Muscle of back (tissue), 11 donors: Measurements from ENCODE around the gene CDIPT. TPM values are rescaled to one million over a fixed set of nuclear protein-coding genes. Genes with fewer than 3 reads are reported as not detected.
A peak's percentile ranks its signal among the peaks of the same experiment; 100 is the strongest.
"Not testable (repeated sequence)": the region's sequence is repeated elsewhere in the genome, so short reads cannot be mapped to it uniquely, and the experiment has no call there.

Experiments
- DNase-seq, 3 donors: peaks; one replicate each; pipeline versions ENCODE4 v3.0.0 to v3.0.0-alpha.2; 2013
- polyA plus RNA-seq, 10 donors: library from polyadenylated mRNA; unstranded; fragments of 120-200 nt; gene quantifications; one replicate each; pipeline ENCODE4 v1.2.1, GENCODE V29; 2013; ENCODE audit not compliant: insufficient read length in 10 of 10

CDIPT gene
- polyA plus RNA-seq, 10 donors, result 31.4 to 50.1 (median 38.6) TPM

DNA sequence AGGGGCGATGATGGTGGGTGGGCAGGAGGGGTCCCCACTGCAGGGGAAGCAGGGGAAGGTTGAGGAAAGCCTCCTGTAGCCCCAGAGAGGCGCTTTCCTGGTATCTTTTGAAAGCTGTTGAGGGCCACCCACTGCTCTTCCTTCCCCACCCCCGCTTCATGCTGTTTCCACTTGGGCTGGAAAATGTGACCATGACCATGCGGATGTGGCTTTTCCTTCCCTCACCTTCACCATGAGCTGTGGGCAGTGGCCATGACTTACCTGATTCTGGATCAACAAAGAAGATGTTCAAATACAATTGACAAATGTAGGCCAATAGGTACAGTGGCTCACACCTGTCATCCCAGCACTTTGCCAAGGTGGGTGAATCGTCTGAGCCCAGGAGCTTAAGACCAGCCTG lies 28.9 kb downstream of the CDIPT start:
- no peak for DNase-seq

DNA sequence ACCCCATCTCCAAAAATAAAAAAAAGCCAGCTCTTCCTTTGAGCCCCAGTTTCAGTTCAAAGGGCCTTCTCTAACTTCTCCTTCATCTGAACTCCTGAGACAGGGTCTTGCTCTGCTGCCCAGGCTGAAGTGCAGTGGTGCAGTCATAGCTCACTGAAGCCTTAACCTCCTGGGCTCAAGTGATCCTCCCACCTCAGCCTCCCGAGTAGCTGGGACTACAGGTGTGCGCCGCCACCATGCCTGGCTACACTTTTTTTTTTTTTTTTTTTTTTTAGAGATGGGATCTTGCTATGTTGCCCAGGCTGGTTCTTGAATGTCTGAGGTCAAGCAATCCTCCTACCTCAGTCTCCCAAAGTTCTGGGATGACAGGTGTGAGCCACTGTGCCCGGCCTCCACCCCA lies 29.8 kb downstream of the CDIPT start:
- DNase-seq, result not testable (repeated sequence)

DNA sequence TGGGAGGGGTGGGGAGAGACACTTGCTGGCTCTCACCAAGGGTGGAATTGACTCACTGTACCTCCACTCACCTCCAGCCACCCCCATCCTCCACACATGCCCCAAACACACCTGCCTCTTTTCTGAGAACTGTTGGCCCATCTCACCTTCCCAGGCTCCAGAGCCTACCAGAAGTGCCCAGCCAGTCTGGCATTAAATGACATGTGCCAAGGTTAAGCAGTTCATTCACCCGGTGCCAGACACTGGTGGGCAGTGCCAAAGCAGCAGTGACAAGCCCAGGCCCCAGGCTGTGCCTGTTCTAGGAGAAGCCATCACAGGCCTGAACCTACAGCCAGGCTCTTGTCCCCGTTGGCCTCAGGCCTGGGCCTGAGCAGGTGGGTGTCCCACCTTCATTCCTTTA lies 31.5 kb downstream of the CDIPT start:
- no peak for DNase-seq

DNA sequence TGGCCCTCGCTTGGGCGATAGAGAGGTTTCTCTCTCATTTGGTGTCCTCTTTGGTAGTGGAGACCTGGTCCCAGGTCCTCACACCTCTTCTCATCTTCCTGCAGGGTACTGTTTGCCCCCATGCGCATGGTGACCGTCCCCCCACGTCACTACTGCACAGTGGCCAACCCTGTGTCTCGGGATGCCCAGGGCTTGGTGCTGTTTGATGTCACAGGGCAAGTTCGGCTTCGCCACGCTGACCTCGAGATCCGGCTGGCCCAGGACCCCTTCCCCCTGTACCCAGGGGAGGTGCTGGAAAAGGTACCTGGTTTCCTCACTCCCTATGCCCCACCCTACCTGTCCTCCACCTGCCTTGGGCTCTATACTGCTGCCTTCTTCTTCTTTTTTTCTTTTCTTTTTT lies 32.3 kb downstream of the CDIPT start:
- DNase-seq, result no peak

GRCh38 chr16:29826342-29826695 lies 36.7 kb downstream of the CDIPT start:
- no peak for DNase-seq

DNA sequence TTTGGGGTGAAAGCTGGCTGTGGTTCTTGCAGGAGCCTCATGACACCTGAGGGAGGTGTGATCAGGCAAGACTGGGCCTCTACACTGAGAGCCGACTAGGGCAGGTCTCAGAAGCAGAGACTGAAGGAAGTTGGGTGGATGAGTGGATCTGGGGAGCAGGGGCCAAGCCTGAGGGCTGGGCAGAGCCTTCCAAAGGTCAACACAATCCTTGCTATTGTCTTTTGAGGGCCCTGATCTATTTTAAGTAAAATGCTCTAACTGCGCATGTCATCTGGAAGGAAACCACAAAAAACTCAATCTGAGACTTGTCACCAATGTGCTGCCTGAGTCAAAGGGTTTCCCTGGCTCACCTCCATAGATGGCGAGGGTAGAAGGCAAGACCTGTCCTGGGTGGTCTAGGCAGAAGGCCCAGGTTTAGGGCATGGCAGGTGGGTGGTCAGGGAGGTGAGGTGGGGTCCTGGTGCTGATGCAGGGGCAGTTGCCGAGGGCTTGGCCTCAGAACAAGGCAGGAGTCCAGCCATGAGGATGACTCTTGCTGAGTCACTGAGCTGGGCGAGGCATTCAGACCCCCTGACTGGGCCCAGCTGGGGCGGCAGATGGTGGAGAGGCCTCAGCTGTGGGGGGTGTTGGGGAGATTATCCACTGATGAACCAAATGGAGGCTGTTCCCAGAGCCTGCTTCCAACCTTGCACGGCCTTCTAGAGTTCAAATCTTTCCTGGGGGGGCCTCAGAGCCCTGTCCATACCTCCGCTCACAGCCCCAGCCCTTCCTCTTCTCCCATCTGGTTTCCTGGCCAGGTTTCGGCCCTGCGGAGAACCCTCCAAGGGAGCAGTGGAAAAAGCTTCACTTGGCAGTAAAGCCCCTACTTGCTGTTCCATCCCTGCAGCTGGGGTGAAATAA lies 37.6 kb downstream of the CDIPT start:
- peak in 2 of 3 donors; percentile 48 to 82 for DNase-seq

GRCh38 chr16:29824589-29825144 lies 38.4 kb downstream of the CDIPT start:
- peak in 1 of 3 donors; percentile 51 for DNase-seq

DNA sequence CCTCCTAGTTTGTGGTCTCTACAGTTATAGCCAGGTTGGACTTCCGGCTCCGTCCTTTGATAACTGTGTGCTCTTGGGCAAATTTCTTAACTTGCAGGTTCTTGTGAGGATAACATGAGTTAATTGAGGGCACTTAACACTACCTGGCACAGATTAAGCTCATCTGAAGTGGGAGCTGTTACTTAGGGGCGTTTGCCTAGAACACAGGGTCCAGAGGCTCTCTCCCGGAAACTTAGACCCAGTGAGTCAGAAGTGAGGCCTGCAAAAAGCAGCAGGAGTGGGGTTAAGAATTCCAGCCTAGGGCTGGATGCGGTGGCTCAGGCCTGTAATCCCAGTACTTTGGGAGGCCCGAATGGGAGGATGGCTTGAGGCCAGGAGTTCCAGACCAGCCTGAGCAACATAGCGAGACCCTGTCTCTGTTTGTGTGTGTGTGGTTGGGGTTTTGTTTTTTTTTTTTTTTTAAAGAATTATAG lies 41.3 kb downstream of the CDIPT start:
- peak in 1 of 3 donors; percentile 39 for DNase-seq

DNA sequence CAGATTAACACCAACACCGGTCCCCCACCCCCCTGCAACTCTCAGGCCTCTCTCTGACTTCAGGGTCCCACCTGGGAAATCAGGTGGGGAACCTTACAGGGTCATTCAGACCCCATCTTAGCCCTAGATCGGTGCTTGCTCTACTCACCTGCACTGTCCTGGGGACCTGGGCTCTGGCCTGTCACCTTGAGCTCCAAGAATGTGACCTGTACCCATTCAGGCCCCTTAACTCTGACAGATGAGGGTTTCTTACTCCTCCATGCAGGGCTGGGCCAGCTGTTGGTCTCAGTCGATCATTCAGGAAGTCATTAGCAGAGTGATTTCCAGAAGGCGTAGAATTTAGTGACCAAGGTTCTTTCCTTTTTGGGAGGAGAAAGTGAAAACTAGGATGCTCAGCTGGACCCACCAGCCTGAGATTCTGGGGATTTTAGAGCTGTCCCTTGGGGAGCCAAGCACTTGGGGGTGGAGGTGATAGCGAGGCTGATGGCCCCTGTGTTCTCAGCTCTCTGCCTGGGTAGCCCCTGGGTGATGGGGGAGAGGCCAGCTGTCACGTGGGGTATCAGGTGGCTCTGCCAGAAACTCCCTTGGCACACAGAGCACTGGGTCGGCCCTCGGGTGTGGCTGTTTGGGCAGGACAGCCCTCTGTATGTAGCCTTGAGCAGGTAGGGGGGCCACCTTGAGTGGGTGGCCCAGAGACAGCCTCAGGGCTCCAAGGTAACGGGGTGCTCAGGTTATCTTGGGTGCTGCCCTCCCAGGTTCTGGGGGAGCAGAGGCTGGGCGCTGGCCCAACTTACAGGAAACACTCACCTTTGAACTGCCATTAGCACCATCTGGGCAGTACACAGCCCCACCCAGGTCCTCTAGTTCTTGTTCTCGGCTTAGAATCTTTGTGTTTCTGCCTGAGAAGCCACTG lies 42.0 kb downstream of the CDIPT start:
- DNase-seq, result peak in 1 of 3 donors; percentile 33

GRCh38 chr16:29820271-29820701 lies 42.7 kb downstream of the CDIPT start, which contains the start of gene MVP:
Gene MVP (plus strand): TSS chr16:29820462. CDS start chr16:29830550, 10,088 bp downstream.
- DNase-seq, result peak in 2 of 3 donors; percentile 80 to 85

DNA sequence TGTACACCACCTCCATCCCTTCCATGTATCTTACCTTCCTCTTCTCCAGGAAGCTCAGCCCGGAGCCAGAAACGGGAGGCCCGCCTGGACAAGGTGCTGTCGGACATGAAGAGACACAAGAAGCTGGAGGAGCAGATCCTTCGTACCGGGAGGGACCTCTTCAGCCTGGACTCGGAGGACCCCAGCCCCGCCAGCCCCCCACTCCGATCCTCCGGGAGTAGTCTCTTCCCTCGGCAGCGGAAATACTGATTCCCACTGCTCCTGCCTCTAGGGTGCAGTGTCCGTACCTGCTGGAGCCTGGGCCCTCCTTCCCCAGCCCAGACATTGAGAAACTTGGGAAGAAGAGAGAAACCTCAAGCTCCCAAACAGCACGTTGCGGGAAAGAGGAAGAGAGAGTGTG lies 43.5 kb downstream of the CDIPT start:
- no peak for DNase-seq

DNA sequence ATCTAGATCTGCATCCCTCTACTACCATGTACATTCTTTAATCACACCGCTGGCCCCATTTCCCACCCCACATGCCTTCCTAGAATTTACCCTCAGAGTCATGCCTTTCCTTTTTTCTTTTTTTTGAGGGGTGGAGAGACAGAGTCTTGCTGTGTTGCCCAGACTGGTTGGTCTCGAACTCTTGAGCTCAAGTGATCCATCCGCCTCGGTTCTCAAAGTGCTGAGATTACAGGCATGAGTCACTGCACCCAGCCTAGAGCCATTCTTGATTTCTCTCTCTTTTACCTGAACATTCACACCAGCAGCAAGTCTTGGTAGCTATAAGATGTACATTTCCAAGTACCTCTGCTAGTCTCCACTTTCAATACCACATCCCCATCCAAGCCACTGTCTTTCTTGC lies 44.9 kb downstream of the CDIPT start:
- DNase-seq, result no peak

- no peak for DNase-seq
Measured at GRCh38 chr16:29816694-29817441, 46.2 kb downstream of the CDIPT start.

DNA sequence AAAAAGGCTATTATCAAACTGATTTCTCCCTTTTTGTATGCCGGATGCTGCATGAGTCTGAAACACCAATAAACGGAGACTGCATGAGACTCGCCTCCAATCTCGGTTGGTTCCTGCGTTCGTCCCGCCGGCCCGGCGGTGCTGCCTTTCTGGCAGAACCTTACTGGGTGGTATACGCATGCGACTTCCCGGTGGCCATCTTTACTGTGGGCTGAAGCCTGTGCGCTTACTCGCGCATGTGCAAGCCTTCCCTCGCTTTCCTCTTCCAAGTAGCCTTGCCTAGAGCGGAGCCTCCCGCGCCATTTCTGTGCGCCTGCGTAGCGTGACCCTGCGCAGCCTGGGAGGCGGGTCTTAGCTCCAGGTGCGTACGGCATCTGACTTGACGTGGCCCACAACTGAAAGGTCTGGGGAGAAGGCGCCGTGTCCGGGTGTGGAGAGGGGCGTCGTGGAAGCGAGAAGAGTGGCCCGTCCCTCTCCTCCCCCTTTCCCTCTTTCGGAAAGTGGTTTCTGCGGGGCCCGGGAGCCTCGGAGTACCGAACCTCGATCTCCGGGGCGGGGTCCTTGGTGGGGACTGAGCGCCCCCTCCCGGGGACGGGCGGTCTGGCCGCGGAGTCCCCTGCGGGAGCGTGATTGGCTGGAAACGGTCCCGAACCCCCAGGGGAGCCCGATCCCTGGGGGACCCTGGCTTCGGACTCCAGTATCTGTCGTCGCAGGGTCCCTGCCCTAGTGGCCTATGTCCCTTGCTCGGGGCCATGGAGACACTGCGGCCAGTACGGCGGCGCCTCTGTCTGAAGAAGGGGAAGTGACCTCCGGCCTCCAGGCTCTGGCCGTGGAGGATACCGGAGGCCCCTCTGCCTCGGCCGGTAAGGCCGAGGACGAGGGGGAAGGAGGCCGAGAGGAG lies 47.0 kb downstream of the CDIPT start, which contains the start of gene PAGR1:
Gene PAGR1 (plus strand): TSS at position 360 of the 901 bp plus-strand sequence. CDS start 374 bp downstream, at position 734.
- peak; percentile 99 to 100 (median 100) for DNase-seq

- DNase-seq, result peak in 1 of 3 donors; percentile 59
Measured at GRCh38 chr16:29815032-29815721, 47.8 kb downstream of the CDIPT start.

GRCh38 chr16:29814592-29814991 lies 48.4 kb downstream of the CDIPT start:
- DNase-seq, result peak in 1 of 3 donors; percentile 37

DNA sequence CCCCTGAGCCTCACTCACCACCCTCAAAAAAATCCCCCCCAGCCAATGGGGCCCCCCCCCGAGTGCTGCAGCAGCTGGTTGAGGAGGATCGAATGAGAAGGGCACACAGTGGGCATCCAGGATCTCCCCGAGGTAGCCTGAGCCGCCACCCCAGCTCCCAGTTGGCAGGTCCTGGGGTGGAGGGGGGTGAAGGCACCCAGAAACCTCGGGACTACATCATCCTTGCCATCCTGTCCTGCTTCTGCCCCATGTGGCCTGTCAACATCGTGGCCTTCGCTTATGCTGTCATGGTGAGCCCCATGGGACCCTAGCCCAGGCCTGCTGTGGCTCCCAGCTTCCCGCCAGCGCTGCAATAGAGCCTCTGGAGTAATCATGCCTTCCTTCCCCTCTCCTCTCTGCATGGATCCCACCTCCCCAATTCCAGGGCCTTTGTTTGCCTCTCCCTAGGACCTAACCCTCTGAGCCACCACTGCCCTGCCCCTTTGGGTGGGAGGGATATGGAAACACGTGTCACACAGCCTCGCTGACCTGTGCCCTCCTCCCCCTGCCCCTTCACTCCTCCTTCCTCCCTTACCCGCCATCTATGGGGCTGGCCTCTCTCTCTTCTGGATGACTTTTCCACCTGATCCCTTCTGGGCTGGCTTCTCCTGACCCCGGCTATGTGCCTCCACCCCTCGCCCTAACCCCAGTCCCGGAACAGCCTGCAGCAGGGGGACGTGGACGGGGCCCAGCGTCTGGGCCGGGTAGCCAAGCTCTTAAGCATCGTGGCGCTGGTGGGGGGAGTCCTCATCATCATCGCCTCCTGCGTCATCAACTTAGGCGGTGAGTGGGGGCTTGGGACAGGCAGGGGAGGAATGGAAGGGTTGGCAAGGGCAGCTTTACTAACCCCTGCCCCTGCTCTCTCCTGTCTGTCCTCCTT lies 49.1 kb downstream of the CDIPT start:
- no peak for DNase-seq
